ENCODE data around the gene ZFP36. TPM values are rescaled to one million over a fixed set of nuclear protein-coding genes. Genes with fewer than 3 reads are reported as not detected.

Gene ZFP36
- total and polyA plus RNA-seq, 2 donors (not counting 1 experiment from before 2014, with no cell fraction given): 260 to 1,633 TPM

GRCh38 chr19:39381910-39382611, 24.6 kb upstream of the ZFP36 start:
- Histone ChIP-seq H3K36me3 (replicated peaks in 1 of 2; ENCODE audit: control extremely low read depth in 1 of 2, control insufficient read depth in 1 of 2, extremely low read depth in 1 of 2, insufficient read depth in 2 of 2, low read length in 1 of 2) (peaks cover 4 to 87% of the 10 kb centered on the region in 2 experiments), H3K4me3 (ENCODE audit: control extremely low read depth in 1 of 5, extremely low read depth in 1 of 5, insufficient read depth in 1 of 5, low read depth in 2 of 5, low read length in 4 of 5) (no peak overlapping the region), H3K4me2 (replicated peaks; ENCODE audit: low read depth, low read length, poor library complexity, severe bottlenecking) (no peak overlapping the region), H3K27ac (ENCODE audit: low read length in 2 of 2) (no peak overlapping the region), H2AFZ (ENCODE audit: insufficient read depth, low read depth, low read length, poor library complexity, severe bottlenecking) (no peak overlapping the region), H3K9me3 (ENCODE audit: control extremely low read depth in 1 of 3, control insufficient read depth in 2 of 3, insufficient read depth in 1 of 3, low read length in 2 of 3) (no peaks in the 10 kb centered on the region), H3K4me1 (ENCODE audit: control insufficient read depth in 2 of 2, insufficient read depth in 2 of 2, low read length in 2 of 2) (peaks cover 0 to 6% of the 10 kb centered on the region in 2 donors), H3K27me3 (replicated peaks in 1 of 4; ENCODE audit: control extremely low read depth in 1 of 4, control insufficient read depth in 3 of 4, insufficient read depth in 4 of 4, low read length in 3 of 4) (no peaks in the 10 kb centered on the region), H4K20me1 (ENCODE audit: control insufficient read depth, insufficient read depth, low read length, poor library complexity, severe bottlenecking) (no peaks in the 10 kb centered on the region), H3K79me2 (ENCODE audit: control insufficient read depth, insufficient read depth, low read length) (no peaks in the 10 kb centered on the region), H3K9ac (ENCODE audit: low read length) (no peak overlapping the region)
- no peak for ATAC-seq (ENCODE audit: low read depth)
- 93% methylated on average over 9 of the region's 10 CpGs for WGBS (ENCODE audit: insufficient coverage)
- ChIA-PET CTCF (interaction anchor here (1.9 kb wide), 1 partner anchor 29 kb away, joined by 4 read pairs; no protein-coding TSS in a partner anchor), POLR2A (no interaction called here)
- DNase-seq: no peak
- Mint-ChIP-seq H3K27me3 (no peaks in the 10 kb centered on the region), H3K9me3 (ENCODE audit: insufficient read depth) (no peaks in the 10 kb centered on the region), H3K4me3 (no peak overlapping the region), H3K27ac (peak overlapping the region; percentile 20), H3K4me1 (peaks cover 9% of the 10 kb centered on the region)
- no peak for TF ChIP-seq CTCF (IDR thresholded peaks at IDR 0.05)
- intact Hi-C loops (cut with micrococcal nuclease): no loop called here

GRCh38 chr19:39382991-39383828, 23.4 kb upstream of the ZFP36 start:
- H3K79me2 ChIP-seq (ENCODE audit: control insufficient read depth, insufficient read depth, low read length): no peaks in the 10 kb centered on the region
- Mint-ChIP-seq H3K9me3 (ENCODE audit: insufficient read depth) (no peaks in the 10 kb centered on the region), H3K4me1 (peaks cover 9% of the 10 kb centered on the region), H3K27me3 (no peaks in the 10 kb centered on the region), H3K4me3 (no peak overlapping the region), H3K27ac (peak overlapping the region; percentile 10)
- no peak overlapping the region for H3K27ac ChIP-seq (ENCODE audit: low read length in 2 of 2)
- DNase-seq (no peak), ATAC-seq (ENCODE audit: low read depth) (no peak)
- no peak overlapping the region for H3K9ac ChIP-seq (ENCODE audit: low read length)
- H3K4me2 ChIP-seq (replicated peaks; ENCODE audit: low read depth, low read length, poor library complexity, severe bottlenecking): no peak overlapping the region
- H3K27me3 ChIP-seq (replicated peaks in 1 of 4; ENCODE audit: control extremely low read depth in 1 of 4, control insufficient read depth in 3 of 4, insufficient read depth in 4 of 4, low read length in 3 of 4): no peaks in the 10 kb centered on the region
- peaks cover 0 to 6% of the 10 kb centered on the region in 2 donors for H3K4me1 ChIP-seq (ENCODE audit: control insufficient read depth in 2 of 2, insufficient read depth in 2 of 2, low read length in 2 of 2)
- CTCF ChIA-PET: interaction anchor here (1.9 kb wide), 1 partner anchor 28 kb away, joined by 4 read pairs; no protein-coding TSS in a partner anchor
- intact Hi-C loops (cut with micrococcal nuclease): no loop called here
- H4K20me1 ChIP-seq (ENCODE audit: control insufficient read depth, insufficient read depth, low read length, poor library complexity, severe bottlenecking): no peaks in the 10 kb centered on the region
- TF ChIP-seq EZH2 (IDR thresholded peaks at IDR 0.05; ENCODE audit: borderline replicate concordance, insufficient read depth, low read depth, low read length, poor library complexity, severe bottlenecking) (no peak), CTCF (IDR thresholded peaks at IDR 0.05) (no peak)
- 95% methylated on average over 17 of the region's 18 CpGs for WGBS (ENCODE audit: insufficient coverage)
- peaks cover 3 to 86% of the 10 kb centered on the region in 2 experiments for H3K36me3 ChIP-seq (replicated peaks in 1 of 2; ENCODE audit: control extremely low read depth in 1 of 2, control insufficient read depth in 1 of 2, extremely low read depth in 1 of 2, insufficient read depth in 2 of 2, low read length in 1 of 2)
- H3K9me3 ChIP-seq (ENCODE audit: control extremely low read depth in 1 of 3, control insufficient read depth in 2 of 3, insufficient read depth in 1 of 3, low read length in 2 of 3): no peaks in the 10 kb centered on the region
- no peak overlapping the region for H2AFZ ChIP-seq (ENCODE audit: insufficient read depth, low read depth, low read length, poor library complexity, severe bottlenecking)
- H3K4me3 ChIP-seq (ENCODE audit: control extremely low read depth in 1 of 5, extremely low read depth in 1 of 5, insufficient read depth in 1 of 5, low read depth in 2 of 5, low read length in 4 of 5): no peak overlapping the region
- POLR2A ChIA-PET: no interaction called here

Measured in B cell (primary cell).